Glutamatergic neuron (in vitro differentiated cells): Measurements from ENCODE around the gene COPB2. TPM values are rescaled to one million over a fixed set of nuclear protein-coding genes. Genes with fewer than 3 reads are reported as not detected.

ENCODE experiments used
- DNase-seq: peaks from one replicate; pipeline ENCODE4 v3.0.0; 2022
- H3K27ac Mint-ChIP-seq: one replicate; pipeline ENCODE4 v1.8.0; 2020; ENCODE audit warnings: mild to moderate bottlenecking, mixed read lengths, inconsistent platforms; ENCODE audit not compliant: unreplicated experiment
- H3K27me3 Mint-ChIP-seq: one replicate; pipeline ENCODE4 v1.8.0; 2020; ENCODE audit warnings: mild to moderate bottlenecking, moderate library complexity, mixed read lengths, inconsistent platforms; ENCODE audit not compliant: unreplicated experiment
- H3K36me3 Mint-ChIP-seq: one replicate; pipeline ENCODE4 v1.8.0; 2020; ENCODE audit warnings: mild to moderate bottlenecking, mixed read lengths, inconsistent platforms; ENCODE audit not compliant: unreplicated experiment
- H3K4me1 Mint-ChIP-seq: one replicate; pipeline ENCODE4 v1.8.0; 2020; ENCODE audit warnings: mild to moderate bottlenecking, low read depth, mixed read lengths, inconsistent platforms; ENCODE audit not compliant: unreplicated experiment
- H3K4me3 Mint-ChIP-seq: one replicate; pipeline ENCODE4 v1.8.0; 2020; ENCODE audit warnings: mild to moderate bottlenecking, mixed read lengths, inconsistent platforms; ENCODE audit not compliant: unreplicated experiment
- H3K9me3 Mint-ChIP-seq: one replicate; pipeline ENCODE4 v1.8.0; 2020; ENCODE audit warnings: mild to moderate bottlenecking, moderate library complexity, mixed read lengths, inconsistent platforms; ENCODE audit not compliant: unreplicated experiment
- total RNA-seq: library from RNA; stranded (reverse); fragmentation: NEBNext Ultra II Directional; extraction: Animal tissue kit (Norgen Biotek cat#: 25700); gene quantifications from one replicate; pipeline ENCODE4 v1.2.1, GENCODE V29; 2021; ENCODE audit not compliant: unreplicated experiment
- TF ChIP-seq, protein P1 (sequence below): fragments of 200-600 bp; sonication (generic); IDR thresholded peaks from one replicate; pipeline ENCODE4 v1.5.0; 2021; ENCODE audit not compliant: partially characterized antibody, unreplicated experiment

Gene COPB2
- total RNA-seq, 1 donor from 2014 or later: 127 TPM

DNA sequence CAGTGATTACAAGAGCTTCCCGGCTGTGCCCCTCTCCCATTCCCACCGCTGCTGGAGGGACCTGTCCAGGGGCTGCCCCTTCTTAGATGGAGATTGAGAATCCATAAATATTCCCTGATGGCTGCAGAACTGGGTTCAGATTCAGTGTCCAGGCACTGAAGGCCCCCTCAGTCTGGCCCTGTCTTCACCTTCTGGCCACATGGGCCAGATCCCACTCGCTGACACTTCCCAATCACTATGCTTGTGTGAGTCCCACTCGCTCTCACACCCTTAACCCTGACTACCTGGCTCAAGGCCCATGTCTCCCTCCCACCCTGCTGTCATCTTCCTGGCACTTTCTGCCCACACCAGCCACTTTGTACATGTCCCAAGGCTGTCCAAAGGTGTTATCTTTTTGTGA lies 61.1 kb downstream of the COPB2 start:
- Mint-ChIP-seq H3K27me3 (peaks cover 2% of the 10 kb centered on the region), H3K9me3 (peaks cover 5% of the 10 kb centered on the region), H3K27ac (no peak overlapping the region), H3K4me1 (no peaks in the 10 kb centered on the region), H3K36me3 (no peaks in the 10 kb centered on the region), H3K4me3 (no peak overlapping the region)
- DNase-seq: no peak
- TF ChIP-seq, protein P1, sequence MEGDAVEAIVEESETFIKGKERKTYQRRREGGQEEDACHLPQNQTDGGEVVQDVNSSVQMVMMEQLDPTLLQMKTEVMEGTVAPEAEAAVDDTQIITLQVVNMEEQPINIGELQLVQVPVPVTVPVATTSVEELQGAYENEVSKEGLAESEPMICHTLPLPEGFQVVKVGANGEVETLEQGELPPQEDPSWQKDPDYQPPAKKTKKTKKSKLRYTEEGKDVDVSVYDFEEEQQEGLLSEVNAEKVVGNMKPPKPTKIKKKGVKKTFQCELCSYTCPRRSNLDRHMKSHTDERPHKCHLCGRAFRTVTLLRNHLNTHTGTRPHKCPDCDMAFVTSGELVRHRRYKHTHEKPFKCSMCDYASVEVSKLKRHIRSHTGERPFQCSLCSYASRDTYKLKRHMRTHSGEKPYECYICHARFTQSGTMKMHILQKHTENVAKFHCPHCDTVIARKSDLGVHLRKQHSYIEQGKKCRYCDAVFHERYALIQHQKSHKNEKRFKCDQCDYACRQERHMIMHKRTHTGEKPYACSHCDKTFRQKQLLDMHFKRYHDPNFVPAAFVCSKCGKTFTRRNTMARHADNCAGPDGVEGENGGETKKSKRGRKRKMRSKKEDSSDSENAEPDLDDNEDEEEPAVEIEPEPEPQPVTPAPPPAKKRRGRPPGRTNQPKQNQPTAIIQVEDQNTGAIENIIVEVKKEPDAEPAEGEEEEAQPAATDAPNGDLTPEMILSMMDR: no peak

DNA sequence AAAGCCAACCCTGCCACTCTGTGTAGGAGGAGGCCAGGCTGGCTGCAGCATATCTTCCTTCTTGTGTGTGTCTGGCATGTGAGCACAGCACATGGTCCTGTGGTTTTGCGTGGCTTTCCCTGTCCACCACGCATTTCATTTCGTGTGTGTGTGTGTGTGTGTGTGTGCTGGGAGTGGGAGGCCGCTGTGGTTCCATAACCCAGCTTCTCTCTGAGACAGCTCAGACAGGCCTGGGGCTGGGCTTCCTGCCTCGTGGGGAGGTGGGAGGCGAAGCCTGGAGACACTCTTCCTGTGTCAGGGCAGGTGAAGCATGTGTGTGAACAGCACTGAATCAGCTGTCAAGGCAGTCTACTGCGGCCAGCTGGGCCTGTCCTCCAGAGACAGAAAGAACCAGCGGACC lies 61.6 kb downstream of the COPB2 start:
- no peak for DNase-seq
- no peak overlapping the region for H3K4me3 Mint-ChIP-seq
- TF ChIP-seq, protein P1: no peak
- no peaks in the 10 kb centered on the region for H3K27me3 Mint-ChIP-seq
- H3K4me1 Mint-ChIP-seq: no peaks in the 10 kb centered on the region
- peaks cover 5% of the 10 kb centered on the region for H3K9me3 Mint-ChIP-seq
- no peaks in the 10 kb centered on the region for H3K36me3 Mint-ChIP-seq
- H3K27ac Mint-ChIP-seq: no peak overlapping the region

DNA sequence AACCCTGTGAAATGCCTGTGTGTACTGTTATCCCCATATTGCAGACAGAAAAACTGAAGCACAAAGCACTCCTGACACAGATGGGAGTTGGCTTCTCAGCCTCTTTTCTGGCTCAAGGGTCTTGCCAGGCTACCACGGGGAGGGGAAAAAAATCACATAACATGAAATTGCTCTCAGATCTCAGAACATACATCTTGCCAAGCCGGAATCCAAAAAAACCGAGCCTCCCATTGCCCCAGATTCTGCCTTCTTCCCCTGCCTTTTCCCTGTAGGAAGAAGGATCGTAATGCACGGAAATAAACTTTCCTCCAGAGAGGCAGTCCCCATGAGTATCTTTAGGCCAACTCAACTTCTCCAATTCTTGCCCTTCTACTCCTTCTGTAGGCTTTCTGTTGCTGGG lies 62.2 kb downstream of the COPB2 start:
- Mint-ChIP-seq H3K9me3 (peaks cover 5% of the 10 kb centered on the region), H3K36me3 (no peaks in the 10 kb centered on the region), H3K4me3 (no peak overlapping the region), H3K27me3 (no peaks in the 10 kb centered on the region), H3K27ac (no peak overlapping the region), H3K4me1 (no peaks in the 10 kb centered on the region)
- DNase-seq: no peak
- TF ChIP-seq, protein P1: no peak

DNA sequence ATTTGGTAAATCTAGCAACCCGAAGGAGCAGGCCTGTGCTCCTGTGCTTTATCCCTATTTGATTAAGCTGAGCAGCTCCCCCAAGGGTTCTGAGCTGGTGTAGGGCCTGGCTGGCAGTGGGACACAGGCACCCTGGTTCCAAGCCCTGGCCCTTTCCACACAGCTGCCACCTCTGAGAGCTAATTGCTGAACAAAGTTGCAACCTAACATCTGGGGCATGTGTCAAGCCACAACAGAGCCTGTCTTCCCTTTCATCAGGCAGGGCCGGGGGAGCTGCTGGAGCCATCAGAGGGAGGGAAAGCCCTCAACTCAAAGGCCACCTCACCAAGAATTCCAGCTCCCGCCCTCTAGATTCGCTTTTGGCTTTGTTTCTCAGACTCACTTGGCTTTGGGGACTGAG lies 62.7 kb downstream of the COPB2 start:
- TF ChIP-seq, protein P1: no peak
- Mint-ChIP-seq H3K36me3 (no peaks in the 10 kb centered on the region), H3K4me3 (no peak overlapping the region), H3K27ac (no peak overlapping the region), H3K27me3 (no peaks in the 10 kb centered on the region), H3K4me1 (no peaks in the 10 kb centered on the region), H3K9me3 (peaks cover 5% of the 10 kb centered on the region)
- no peak for DNase-seq

DNA sequence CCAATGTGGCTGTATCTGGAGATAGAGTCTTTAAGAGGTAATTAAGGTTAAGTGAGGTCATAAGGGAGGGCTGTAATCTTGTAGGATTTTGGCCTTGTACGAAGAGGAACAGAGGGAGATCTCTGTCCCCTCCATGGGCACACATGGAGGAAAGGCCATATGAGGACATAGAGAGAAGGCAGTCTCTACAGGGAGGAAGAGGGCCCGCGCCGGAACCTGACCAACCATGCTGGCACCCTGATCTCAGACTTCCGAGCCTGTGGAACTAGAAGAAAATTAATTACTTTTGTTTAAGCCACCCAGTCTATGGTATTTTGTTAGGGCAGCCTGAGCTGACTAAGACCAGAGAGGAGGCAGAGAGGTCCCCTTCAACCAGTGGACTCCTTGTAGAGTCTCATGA lies 63.3 kb downstream of the COPB2 start:
- Mint-ChIP-seq H3K36me3 (no peaks in the 10 kb centered on the region), H3K4me1 (no peaks in the 10 kb centered on the region), H3K27me3 (no peaks in the 10 kb centered on the region), H3K27ac (no peak overlapping the region), H3K4me3 (no peak overlapping the region), H3K9me3 (peaks cover 5% of the 10 kb centered on the region)
- TF ChIP-seq, protein P1: no peak
- no peak for DNase-seq
